Measurements from ENCODE around the gene EPS8L1. TPM values are rescaled to one million over a fixed set of nuclear protein-coding genes. Genes with fewer than 3 reads are reported as not detected.

The EPS8L1 gene
- polyA plus RNA-seq, 1 donor from 2014 or later: 25.5 TPM

- Histone ChIP-seq H3K79me2 (replicated peaks; ENCODE audit: insufficient read depth, low read length) (no peaks in the 10 kb centered on the region), H3K4me3 (ENCODE audit: low read length) (no peak overlapping the region), H3K27ac (ENCODE audit: low read length) (no peak overlapping the region), H3K27me3 (ENCODE audit: insufficient read depth, low read depth, low read length) (no peaks in the 10 kb centered on the region), H3K9me3 (ENCODE audit: low read length) (peaks cover 2% of the 10 kb centered on the region), H3K4me2 (ENCODE audit: low read length) (no peak overlapping the region), H4K20me1 (ENCODE audit: insufficient read depth) (no peaks in the 10 kb centered on the region), H3K9me2 (ENCODE audit: insufficient read depth, low read length) (no peaks in the 10 kb centered on the region), H3F3A (ENCODE audit: insufficient read depth, low read length, poor library complexity, severe bottlenecking) (no peaks in the 10 kb centered on the region), H2AFZ (ENCODE audit: low read depth, low read length) (no peak overlapping the region), H3K36me3 (ENCODE audit: insufficient read depth, low read length) (peaks cover 4% of the 10 kb centered on the region), H3K9ac (ENCODE audit: low read length) (no peak overlapping the region)
- no peak for TF ChIP-seq RAD21 (conservative IDR thresholded peaks at IDR 0.05)
- TF ChIP-seq TAF1 (IDR thresholded peaks at IDR 0.05; ENCODE audit: low read depth): no peak
- no peak for TF ChIP-seq EZH2 (IDR thresholded peaks at IDR 0.05; ENCODE audit: borderline replicate concordance, insufficient read depth, low read length, poor library complexity, severe bottlenecking)
- TF ChIP-seq EP300 (conservative IDR thresholded peaks at IDR 0.05; ENCODE audit: poor library complexity, severe bottlenecking): no peak
- TF ChIP-seq REST (IDR thresholded peaks at IDR 0.05; ENCODE audit: borderline replicate concordance): no peak
Measured at GRCh38 chr19:55097864-55098715, 22.4 kb downstream of the EPS8L1 start.

GRCh38 chr19:55098716-55099556 is 23.3 kb downstream of the EPS8L1 start:
- H3K9me3 ChIP-seq (ENCODE audit: low read length): peaks cover 8% of the 10 kb centered on the region
- TF ChIP-seq POLR2AphosphoS5 (IDR thresholded peaks at IDR 0.05) (no peak), REST (IDR thresholded peaks at IDR 0.05; ENCODE audit: borderline replicate concordance) (no peak), CTCF (IDR thresholded peaks at IDR 0.05; ENCODE audit: poor library complexity, severe bottlenecking) (no peak), EZH2 (IDR thresholded peaks at IDR 0.05; ENCODE audit: borderline replicate concordance, insufficient read depth, low read length, poor library complexity, severe bottlenecking) (no peak), SMC3 (conservative IDR thresholded peaks at IDR 0.05; ENCODE audit: poor library complexity) (no peak), MXI1 (conservative IDR thresholded peaks at IDR 0.05; ENCODE audit: poor library complexity, severe bottlenecking) (no peak), TAF1 (IDR thresholded peaks at IDR 0.05; ENCODE audit: low read depth) (no peak)
- no peaks in the 10 kb centered on the region for H3K79me2 ChIP-seq (replicated peaks; ENCODE audit: insufficient read depth, low read length)
- no peaks in the 10 kb centered on the region for H3K9me2 ChIP-seq (ENCODE audit: insufficient read depth, low read length)
- no peaks in the 10 kb centered on the region for H3K27me3 ChIP-seq (ENCODE audit: insufficient read depth, low read depth, low read length)
- no peak overlapping the region for H3K27ac ChIP-seq (ENCODE audit: low read length)
- no peaks in the 10 kb centered on the region for H3F3A ChIP-seq (ENCODE audit: insufficient read depth, low read length, poor library complexity, severe bottlenecking)
- no peak overlapping the region for H2AFZ ChIP-seq (ENCODE audit: low read depth, low read length)
- H4K20me1 ChIP-seq (ENCODE audit: insufficient read depth): no peaks in the 10 kb centered on the region
- H3K9ac ChIP-seq (ENCODE audit: low read length): no peak overlapping the region
- peaks cover 4% of the 10 kb centered on the region for H3K36me3 ChIP-seq (ENCODE audit: insufficient read depth, low read length)
- H3K4me2 ChIP-seq (ENCODE audit: low read length): no peak overlapping the region
- H3K4me3 ChIP-seq (ENCODE audit: low read length): no peak overlapping the region
